Measurements from ENCODE around the gene CRACR2A.

CRACR2A gene

GRCh38 chr12:3727877-3728632 is 24.9 kb downstream of the CRACR2A start:
- no peak for TF ChIP-seq NFRKB (IDR thresholded peaks at IDR 0.05)
- TF ChIP-seq FOXK2 (IDR thresholded peaks at IDR 0.05) = no peak
- TF ChIP-seq ELF4 (IDR thresholded peaks at IDR 0.05) = no peak
- ChIA-PET POLR2A (no interaction called here), CTCF (no interaction called here)
- no peak for DNase-seq (ENCODE audit: extremely low spot score)

- CTCF ChIA-PET = no interaction called here
- TF ChIP-seq TARDBP (IDR thresholded peaks at IDR 0.05) (no peak), FOXK2 (IDR thresholded peaks at IDR 0.05) (no peak), L3MBTL2 (conservative IDR thresholded peaks at IDR 0.05) (no peak), FOXM1 (IDR thresholded peaks at IDR 0.05; ENCODE audit: borderline replicate concordance) (no peak), FOXA1 (IDR thresholded peaks at IDR 0.05) (no peak), BHLHE40 (IDR thresholded peaks at IDR 0.05; ENCODE audit: borderline replicate concordance) (no peak), PKNOX1 (IDR thresholded peaks at IDR 0.05) (no peak), LEF1 (IDR thresholded peaks at IDR 0.05; ENCODE audit: borderline replicate concordance) (no peak), NFRKB (IDR thresholded peaks at IDR 0.05) (no peak), HDGF (IDR thresholded peaks at IDR 0.05; ENCODE audit: borderline replicate concordance) (no peak)
- no peak for DNase-seq (ENCODE audit: extremely low spot score)
- POLR2A ChIA-PET = no interaction called here
These were observed 25.6 kb downstream of the CRACR2A start for GRCh38 chr12:3727354-3727753.

GRCh38 chr12:3726456-3726855 is 26.5 kb downstream of the CRACR2A start:
- ChIA-PET POLR2A (no interaction called here), CTCF (no interaction called here)
- DNase-seq (ENCODE audit: extremely low spot score) = no peak
- TF ChIP-seq TARDBP (IDR thresholded peaks at IDR 0.05) = no peak
- no peak for TF ChIP-seq FOXA1 (IDR thresholded peaks at IDR 0.05)
- no peak for TF ChIP-seq HDGF (IDR thresholded peaks at IDR 0.05; ENCODE audit: borderline replicate concordance)
- no peak for TF ChIP-seq ARNT (IDR thresholded peaks at IDR 0.05)
- no peak for TF ChIP-seq FOXM1 (IDR thresholded peaks at IDR 0.05; ENCODE audit: borderline replicate concordance)
- TF ChIP-seq L3MBTL2 (conservative IDR thresholded peaks at IDR 0.05) = no peak
- no peak for TF ChIP-seq SP1 (IDR thresholded peaks at IDR 0.05)
- TF ChIP-seq SUZ12 (IDR thresholded peaks at IDR 0.05) = no peak
- no peak for TF ChIP-seq PKNOX1 (IDR thresholded peaks at IDR 0.05)
- no peak for TF ChIP-seq CTBP1 (IDR thresholded peaks at IDR 0.05; ENCODE audit: borderline replicate concordance)
- TF ChIP-seq LEF1 (IDR thresholded peaks at IDR 0.05; ENCODE audit: borderline replicate concordance) = no peak
- TF ChIP-seq BHLHE40 (IDR thresholded peaks at IDR 0.05; ENCODE audit: borderline replicate concordance) = no peak

- ChIA-PET CTCF (no interaction called here), POLR2A (no interaction called here)
- TF ChIP-seq FOXM1 (IDR thresholded peaks at IDR 0.05; ENCODE audit: borderline replicate concordance) (no peak), PKNOX1 (IDR thresholded peaks at IDR 0.05) (no peak), CTBP1 (IDR thresholded peaks at IDR 0.05; ENCODE audit: borderline replicate concordance) (no peak), FOXK2 (IDR thresholded peaks at IDR 0.05) (no peak), ELF4 (IDR thresholded peaks at IDR 0.05) (no peak), SUZ12 (IDR thresholded peaks at IDR 0.05) (no peak), ARNT (IDR thresholded peaks at IDR 0.05) (no peak), BHLHE40 (IDR thresholded peaks at IDR 0.05; ENCODE audit: borderline replicate concordance) (no peak), LEF1 (IDR thresholded peaks at IDR 0.05; ENCODE audit: borderline replicate concordance) (no peak), FOXA1 (IDR thresholded peaks at IDR 0.05) (no peak), L3MBTL2 (conservative IDR thresholded peaks at IDR 0.05) (no peak), NFRKB (IDR thresholded peaks at IDR 0.05) (no peak), ZNF384 (IDR thresholded peaks at IDR 0.05) (no peak)
- DNase-seq (ENCODE audit: extremely low spot score) = no peak
These were observed 27.4 kb downstream of the CRACR2A start for GRCh38 chr12:3725388-3726115.

- ChIA-PET CTCF (no interaction called here), POLR2A (no interaction called here)
- no peak for TF ChIP-seq ZNF384 (IDR thresholded peaks at IDR 0.05)
- no peak for DNase-seq (ENCODE audit: extremely low spot score)
These were observed 28.7 kb downstream of the CRACR2A start for GRCh38 chr12:3723916-3724805.

GRCh38 chr12:3722368-3722767 is 30.5 kb downstream of the CRACR2A start:
- POLR2A ChIA-PET = no interaction called here
- CTCF ChIA-PET = interaction anchor here (0.6 kb wide), 1 partner anchor 371 kb away, joined by 3 read pairs; no protein-coding TSS in a partner anchor
- no peak for TF ChIP-seq LEF1 (IDR thresholded peaks at IDR 0.05; ENCODE audit: borderline replicate concordance)
- TF ChIP-seq ELF4 (IDR thresholded peaks at IDR 0.05) = no peak
- TF ChIP-seq CTBP1 (IDR thresholded peaks at IDR 0.05; ENCODE audit: borderline replicate concordance) = no peak
- TF ChIP-seq PKNOX1 (IDR thresholded peaks at IDR 0.05) = no peak
- TF ChIP-seq SP1 (IDR thresholded peaks at IDR 0.05) = no peak
- no peak for TF ChIP-seq FOXM1 (IDR thresholded peaks at IDR 0.05; ENCODE audit: borderline replicate concordance)
- TF ChIP-seq HDGF (IDR thresholded peaks at IDR 0.05; ENCODE audit: borderline replicate concordance) = no peak
- no peak for TF ChIP-seq FOXA1 (IDR thresholded peaks at IDR 0.05)
- TF ChIP-seq ARNT (IDR thresholded peaks at IDR 0.05) = no peak
- TF ChIP-seq L3MBTL2 (conservative IDR thresholded peaks at IDR 0.05) = no peak
- no peak for TF ChIP-seq NFRKB (IDR thresholded peaks at IDR 0.05)
- TF ChIP-seq ZNF384 (IDR thresholded peaks at IDR 0.05) = no peak
- TF ChIP-seq SUZ12 (IDR thresholded peaks at IDR 0.05) = no peak
- no peak for TF ChIP-seq FOXK2 (IDR thresholded peaks at IDR 0.05)
- no peak for TF ChIP-seq BHLHE40 (IDR thresholded peaks at IDR 0.05; ENCODE audit: borderline replicate concordance)
- TF ChIP-seq TARDBP (IDR thresholded peaks at IDR 0.05) = no peak
- DNase-seq (ENCODE audit: extremely low spot score) = no peak

Measured in HEK293T (cell line).